DND-41 (cell line): ENCODE measurements around the gene KRT78.

Source experiments
- ATAC-seq: fragments of 200-7000 bp; cut with Tn5 transposase; 3 replicates; pipeline ENCODE4 v1.9.1; 2021; ENCODE audit warnings: low read depth; ENCODE audit not compliant: insufficient read depth
- DNase-seq: peaks from one replicate; pipeline ENCODE4 v3.0.0-alpha.2; 2020
- H2AFZ ChIP-seq: 2 replicates; pipeline ENCODE4 v1.6.0; 2012; ENCODE audit warnings: low read depth, low read length
- H3K27ac ChIP-seq: 2 replicates; pipeline ENCODE4 v1.5.1; 2012; ENCODE audit warnings: low read length, inconsistent platforms
- H3K27me3 ChIP-seq: fragments of 200-600 bp; sonication (generic); 2 replicates; pipeline ENCODE4 v1.6.0; 2012; ENCODE audit warnings: low read length, mild to moderate bottlenecking, inconsistent platforms; ENCODE audit not compliant: insufficient read depth, poor library complexity
- H3K36me3 ChIP-seq: 2 replicates; pipeline ENCODE4 v1.5.1; 2012; ENCODE audit warnings: low read length, inconsistent platforms; ENCODE audit not compliant: insufficient read depth
- H3K4me1 ChIP-seq: 2 replicates; pipeline ENCODE4 v1.5.1; 2012; ENCODE audit warnings: mild to moderate bottlenecking, low read length; ENCODE audit not compliant: insufficient read depth
- H3K4me2 ChIP-seq: 2 replicates; pipeline ENCODE4 v1.6.0; 2012; ENCODE audit warnings: mild to moderate bottlenecking, moderate library complexity, low read length, inconsistent platforms; ENCODE audit not compliant: insufficient read depth
- H3K4me3 ChIP-seq, 2 experiments: fragments of 200-600 bp in 1 of 2; shearing (Covaris generic) in 1 of 2; 2 replicates each; pipeline ENCODE4 v1.5.1; 2012 to 2016; ENCODE audit warnings: inconsistent platforms in 2 of 2, low read length in 2 of 2, mild to moderate bottlenecking in 2 of 2, low read depth in 1 of 2, moderate library complexity in 1 of 2
- H3K79me2 ChIP-seq: 2 replicates; pipeline ENCODE4 v1.6.0; 2012; ENCODE audit warnings: low read length, inconsistent platforms; ENCODE audit not compliant: insufficient read depth
- H3K9ac ChIP-seq: 2 replicates; pipeline ENCODE4 v1.6.0; 2012; ENCODE audit warnings: low read depth, mild to moderate bottlenecking, inconsistent platforms, low read length, moderate library complexity
- H3K9me3 ChIP-seq: 2 replicates; pipeline ENCODE4 v1.5.1; 2012; ENCODE audit warnings: low read length, moderate library complexity, mild to moderate bottlenecking, inconsistent platforms; ENCODE audit not compliant: insufficient read depth, severe bottlenecking
- H4K20me1 ChIP-seq: 2 replicates; pipeline ENCODE4 v1.6.0; 2012; ENCODE audit warnings: low read length; ENCODE audit not compliant: insufficient read depth
- CTCF ChIP-seq: IDR thresholded peaks from 2 replicates; pipeline ENCODE4 v1.5.1; 2012; ENCODE audit warnings: borderline replicate concordance, low read length, moderate library complexity, mild to moderate bottlenecking; ENCODE audit not compliant: poor library complexity, severe bottlenecking; ENCODE audit errors: extremely low read depth
- EZH2 ChIP-seq: IDR thresholded peaks from 3 replicates; pipeline ENCODE4 v1.6.1; 2012; ENCODE audit warnings: borderline replicate concordance, low read depth, mild to moderate bottlenecking, moderate library complexity, low read length, inconsistent platforms; ENCODE audit not compliant: severe bottlenecking

The KRT78 gene

GRCh38 chr12:52878507-52879393 lies 30.0 kb upstream of the KRT78 start:
- H2AFZ ChIP-seq, result no peak overlapping the region
- DNase-seq, result no peak

GRCh38 chr12:52877242-52877641 lies 28.4 kb upstream of the KRT78 start:
- DNase-seq (no peak), ATAC-seq (no peak)
- no peak overlapping the region for H3K27ac ChIP-seq
- no peaks in the 10 kb centered on the region for H3K9me3 ChIP-seq
- H3K79me2 ChIP-seq, result no peaks in the 10 kb centered on the region
- no peak overlapping the region for H3K9ac ChIP-seq
- no peaks in the 10 kb centered on the region for H3K36me3 ChIP-seq
- no peaks in the 10 kb centered on the region; the same call in none of the 2 replicates for H4K20me1 ChIP-seq
- H3K27me3 ChIP-seq, result peaks cover 40% of the 10 kb centered on the region
- no peak overlapping the region for H2AFZ ChIP-seq
- no peak overlapping the region for H3K4me3 ChIP-seq
- H3K4me1 ChIP-seq, result no peaks in the 10 kb centered on the region
- no peak for TF ChIP-seq EZH2
- TF ChIP-seq CTCF, result no peak
- no peak overlapping the region for H3K4me2 ChIP-seq

More at GRCh38 chr12:52878507-52879393, 30.0 kb upstream of the KRT78 start:
- no peak overlapping the region for H3K4me2 ChIP-seq
- no peaks in the 10 kb centered on the region; the same call in none of the 2 replicates for H4K20me1 ChIP-seq
- no peaks in the 10 kb centered on the region for H3K36me3 ChIP-seq
- no peak overlapping the region for H3K27ac ChIP-seq
- TF ChIP-seq CTCF (no peak), EZH2 (no peak)
- no peak overlapping the region for H3K4me3 ChIP-seq
- no peaks in the 10 kb centered on the region for H3K79me2 ChIP-seq
- H3K9me3 ChIP-seq, result no peaks in the 10 kb centered on the region
- no peaks in the 10 kb centered on the region for H3K4me1 ChIP-seq
- ATAC-seq, result no peak
- H3K9ac ChIP-seq, result no peak overlapping the region
- peaks cover 28% of the 10 kb centered on the region for H3K27me3 ChIP-seq

GRCh38 chr12:52876372-52876771 lies 27.6 kb upstream of the KRT78 start:
- no peak overlapping the region for H3K4me2 ChIP-seq
- no peaks in the 10 kb centered on the region for H3K36me3 ChIP-seq
- ATAC-seq (no peak), DNase-seq (no peak)
- no peak overlapping the region for H2AFZ ChIP-seq
- H3K9me3 ChIP-seq, result no peaks in the 10 kb centered on the region
- H3K4me3 ChIP-seq, result no peak overlapping the region
- TF ChIP-seq EZH2, result no peak
- TF ChIP-seq CTCF, result no peak
- no peaks in the 10 kb centered on the region; the same call in none of the 2 replicates for H4K20me1 ChIP-seq
- H3K9ac ChIP-seq, result no peak overlapping the region
- no peaks in the 10 kb centered on the region for H3K4me1 ChIP-seq
- H3K27me3 ChIP-seq, result peaks cover 40% of the 10 kb centered on the region
- H3K79me2 ChIP-seq, result no peaks in the 10 kb centered on the region
- H3K27ac ChIP-seq, result no peak overlapping the region
